Stimulated activated CD4-positive, alpha-beta T cell treated with anti-CD3 and anti-CD28 coated beads, TNF-alpha, amount 100 ng/mL, for 1 hour (primary cell): ENCODE data around the gene DCAF11.

Experiments used
- DNase-seq, 3 donors: peaks; one replicate each; pipeline ENCODE4 v3.0.0-alpha.2; 2020; ENCODE audit warnings: low read depth in 3 of 3, low spot score in 1 of 3

DCAF11 gene

GRCh38 chr14:24137529-24138395 is 23.2 kb downstream of the DCAF11 start:
- DNase-seq, result no peak

DNA sequence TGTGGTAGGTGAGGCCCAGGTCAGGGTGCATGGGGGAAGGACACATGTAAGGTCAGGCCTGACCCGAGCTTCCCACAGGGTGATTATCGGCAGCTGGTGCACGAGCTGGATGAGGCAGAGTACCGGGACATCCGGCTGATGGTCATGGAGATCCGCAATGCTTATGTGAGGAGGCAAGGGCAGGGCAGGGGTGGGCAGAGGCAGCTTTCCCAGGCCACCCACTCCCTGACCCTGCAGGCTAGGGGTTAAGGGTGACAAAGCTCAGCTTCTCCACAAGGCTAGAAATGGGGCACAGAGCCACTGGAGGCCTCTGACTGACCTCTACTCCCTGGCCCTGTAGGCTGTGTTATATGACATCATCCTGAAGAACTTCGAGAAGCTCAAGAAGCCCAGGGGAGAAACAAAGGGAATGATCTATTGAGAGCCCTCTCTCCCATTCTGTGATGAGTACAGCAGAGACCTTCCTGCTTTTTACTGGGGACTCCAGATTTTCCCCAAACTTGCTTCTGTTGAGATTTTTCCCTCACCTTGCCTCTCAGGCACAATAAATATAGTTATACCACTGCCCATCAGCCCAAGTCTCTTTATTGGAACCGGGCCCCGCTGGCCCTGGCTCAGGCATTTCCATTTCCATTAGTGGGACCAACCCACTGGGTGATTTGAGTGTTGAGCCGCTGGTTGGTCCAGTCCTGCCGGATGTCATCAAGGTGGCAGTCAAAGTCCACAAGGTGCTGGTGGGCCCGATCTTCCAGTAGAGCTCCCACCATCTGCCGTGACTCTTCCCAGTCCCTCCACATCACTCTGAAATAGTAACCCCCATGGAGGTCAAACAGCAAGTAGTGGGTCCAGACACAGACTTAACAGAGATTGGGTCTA is 24.1 kb downstream of the DCAF11 start:
- no peak for DNase-seq

DNA sequence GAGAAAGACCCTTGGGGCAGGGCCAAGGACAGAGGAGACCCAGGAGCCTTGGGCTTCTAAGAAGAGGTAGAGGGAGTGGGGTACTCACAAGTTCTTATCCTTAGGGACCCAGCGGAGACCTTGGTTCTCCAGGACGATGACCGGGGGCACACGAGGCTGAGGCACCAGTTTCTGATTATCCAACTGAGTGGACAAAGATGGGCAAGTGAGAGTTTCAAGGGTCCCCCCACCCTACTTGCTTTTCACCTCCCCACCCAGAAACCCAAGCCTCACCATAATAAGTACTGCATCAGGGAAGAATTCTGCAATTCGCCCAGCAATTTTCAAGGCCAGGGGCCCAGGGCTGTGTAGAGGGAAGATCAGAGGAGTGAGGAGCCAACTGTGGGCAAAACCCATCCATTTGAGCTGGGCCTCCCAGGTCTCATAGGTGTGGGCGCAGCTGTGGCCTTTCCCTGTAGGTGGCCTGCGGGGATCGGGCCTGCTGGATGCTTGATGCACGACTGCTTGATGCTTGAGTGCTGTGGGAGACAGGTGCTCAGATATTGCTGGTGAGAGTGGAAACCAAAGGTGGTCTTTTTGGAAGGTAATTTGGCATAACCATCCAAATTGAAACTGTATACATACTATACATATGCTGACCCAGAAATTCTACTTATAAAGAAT is 24.8 kb downstream of the DCAF11 start:
- no peak for DNase-seq

GRCh38 chr14:24141097-24141880 is 26.7 kb downstream of the DCAF11 start, which contains the start of gene EMC9:
Gene EMC9, minus strand, starts transcription at chr14:24141591. Its CDS starts 287 bp downstream, at chr14:24141304.
- peak; percentile 97 to 98 (median 97) for DNase-seq

- DNase-seq, result no peak
Observed at GRCh38 chr14:24143511-24143910, 28.9 kb downstream of the DCAF11 start.

- no peak for DNase-seq
Observed at GRCh38 chr14:24144451-24144850, 29.9 kb downstream of the DCAF11 start.

GRCh38 chr14:24145219-24145618 is 30.6 kb downstream of the DCAF11 start:
- DNase-seq, result no peak

DNA sequence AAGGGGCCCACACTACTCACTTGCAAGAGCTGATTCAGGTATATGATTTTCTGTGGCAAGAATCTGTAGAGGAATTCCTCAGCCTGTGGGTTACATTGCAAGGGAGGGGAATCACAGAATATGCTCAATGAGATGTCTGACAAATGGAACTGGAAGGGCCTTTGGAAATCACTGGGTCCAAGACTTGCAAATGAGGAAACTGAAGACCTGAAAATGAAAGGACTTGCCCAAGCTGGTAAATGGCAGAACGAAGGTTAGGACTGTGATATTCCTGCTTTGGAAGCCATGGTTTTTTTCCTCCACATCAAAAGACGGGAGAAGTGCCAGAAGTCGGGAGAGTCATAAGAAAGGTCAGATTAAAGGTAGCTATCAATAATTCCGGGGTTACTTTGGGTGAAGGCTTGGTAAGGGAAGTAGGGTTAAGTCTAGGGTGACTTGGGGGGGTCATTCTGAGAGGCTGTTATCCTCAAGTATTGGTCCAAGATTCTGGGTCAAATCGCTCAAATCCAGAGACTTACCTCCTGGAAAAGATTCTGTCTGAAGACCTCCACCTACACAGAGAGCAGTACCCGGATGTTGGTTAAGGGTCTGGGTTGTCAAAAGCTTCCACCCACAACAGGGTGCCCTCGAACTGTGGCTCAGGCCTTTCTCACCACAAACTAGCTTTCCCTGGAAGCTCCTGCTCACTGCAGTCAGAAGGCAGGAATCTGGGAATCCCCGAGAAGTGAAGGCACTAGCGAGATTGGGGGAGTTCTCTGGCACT is 31.3 kb downstream of the DCAF11 start:
- no peak for DNase-seq

GRCh38 chr14:24146453-24146977 is 31.9 kb downstream of the DCAF11 start, which contains the start of gene PSME2:
Gene PSME2, minus strand, starts transcription at chr14:24146610. Its CDS starts 29 bp downstream, at chr14:24146581.
- peak; percentile 56 to 65 (median 63) for DNase-seq

GRCh38 chr14:24146978-24147760 is 32.6 kb downstream of the DCAF11 start, which contains the start of gene RNF31:
Gene RNF31, plus strand, starts transcription at chr14:24147498. Its CDS starts 201 bp downstream, at chr14:24147699.
- peak; percentile 91 to 92 (median 92) for DNase-seq

GRCh38 chr14:24147761-24148428 is 33.3 kb downstream of the DCAF11 start:
- no peak for DNase-seq

DNA sequence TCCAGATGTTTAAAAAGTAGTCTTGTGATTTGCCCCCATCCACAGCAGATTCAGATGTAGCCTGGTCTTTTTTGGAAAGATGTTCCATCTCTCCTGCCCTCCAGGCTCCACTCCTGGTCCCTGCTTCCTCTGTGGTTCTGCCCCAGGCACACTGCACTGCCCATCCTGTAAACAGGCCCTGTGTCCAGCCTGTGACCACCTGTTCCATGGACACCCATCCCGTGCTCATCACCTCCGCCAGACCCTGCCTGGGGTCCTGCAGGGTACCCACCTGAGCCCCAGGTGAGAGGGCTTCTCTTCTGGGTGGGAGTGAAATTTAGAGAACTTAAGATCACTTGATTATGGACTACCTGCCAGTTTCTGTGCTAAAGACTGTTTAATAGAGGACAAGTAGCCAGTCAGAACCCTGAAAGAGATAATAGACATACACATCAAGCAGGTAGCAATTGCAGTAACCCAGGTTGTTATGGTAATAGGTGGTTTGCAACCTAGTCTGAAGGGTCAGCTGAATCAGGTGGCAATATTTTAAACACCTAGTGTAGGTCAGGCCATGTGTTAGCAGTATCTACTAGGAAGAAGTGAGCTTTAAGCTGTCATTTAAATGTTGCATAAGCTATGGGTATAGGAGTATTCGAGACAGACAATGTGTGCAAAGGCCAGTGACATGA is 34.9 kb downstream of the DCAF11 start:
- DNase-seq, result no peak

DNA sequence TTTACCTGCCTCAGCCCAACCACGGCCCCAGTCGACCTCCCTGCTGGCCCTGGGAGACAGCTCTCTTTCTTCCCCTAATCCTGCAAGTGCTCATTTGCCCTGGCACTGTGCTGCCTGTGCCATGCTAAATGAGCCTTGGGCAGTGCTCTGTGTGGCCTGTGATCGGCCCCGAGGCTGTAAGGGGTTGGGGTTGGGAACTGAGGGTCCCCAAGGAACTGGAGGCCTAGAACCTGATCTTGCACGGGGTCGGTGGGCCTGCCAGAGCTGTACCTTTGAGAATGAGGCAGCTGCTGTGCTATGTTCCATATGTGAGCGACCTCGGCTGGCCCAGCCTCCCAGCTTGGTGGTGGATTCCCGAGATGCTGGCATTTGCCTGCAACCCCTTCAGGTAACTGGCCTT is 35.5 kb downstream of the DCAF11 start:
- no peak for DNase-seq

DNA sequence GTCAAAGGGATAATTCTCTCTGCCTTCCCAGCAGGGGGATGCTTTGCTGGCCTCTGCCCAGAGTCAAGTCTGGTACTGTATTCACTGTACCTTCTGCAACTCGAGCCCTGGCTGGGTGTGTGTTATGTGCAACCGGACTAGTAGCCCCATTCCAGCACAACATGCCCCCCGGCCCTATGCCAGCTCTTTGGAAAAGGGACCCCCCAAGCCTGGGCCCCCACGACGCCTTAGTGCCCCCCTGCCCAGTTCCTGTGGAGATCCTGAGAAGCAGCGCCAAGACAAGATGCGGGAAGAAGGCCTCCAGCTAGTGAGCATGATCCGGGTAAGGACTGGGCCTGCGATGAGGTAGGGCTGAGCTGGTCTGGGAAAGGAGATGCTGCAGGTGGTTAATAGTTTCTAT is 36.0 kb downstream of the DCAF11 start:
- no peak for DNase-seq

- DNase-seq, result no peak
Observed at GRCh38 chr14:24150993-24151392, 36.4 kb downstream of the DCAF11 start.

DNA sequence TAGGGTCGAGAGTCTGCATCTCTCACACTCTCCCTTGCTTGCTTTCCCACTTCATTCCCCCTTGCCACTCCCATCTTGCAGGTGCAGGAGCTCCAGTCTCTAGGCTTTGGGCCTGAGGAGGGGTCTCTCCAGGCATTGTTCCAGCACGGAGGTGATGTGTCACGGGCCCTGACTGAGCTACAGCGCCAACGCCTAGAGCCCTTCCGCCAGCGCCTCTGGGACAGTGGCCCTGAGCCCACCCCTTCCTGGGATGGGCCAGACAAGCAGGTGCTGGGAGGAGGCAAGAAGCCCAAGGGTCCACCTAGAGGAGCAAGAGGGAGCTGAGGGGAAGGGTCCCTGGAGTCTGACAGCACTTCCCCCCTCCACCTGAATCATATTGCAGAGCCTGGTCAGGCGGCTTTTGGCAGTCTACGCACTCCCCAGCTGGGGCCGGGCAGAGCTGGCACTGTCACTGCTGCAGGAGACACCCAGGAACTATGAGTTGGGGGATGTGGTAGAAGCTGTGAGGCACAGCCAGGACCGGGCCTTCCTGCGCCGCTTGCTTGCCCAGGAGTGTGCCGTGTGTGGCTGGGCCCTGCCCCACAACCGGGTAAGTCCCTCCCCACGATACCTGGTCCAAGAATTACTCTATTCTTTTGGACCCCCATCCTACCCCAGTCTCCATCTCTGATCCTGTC is 37.0 kb downstream of the DCAF11 start:
- no peak for DNase-seq

- DNase-seq, result no peak
Observed at GRCh38 chr14:24155100-24155499, 40.5 kb downstream of the DCAF11 start.
